ENCODE results near the gene SLC35F3. TPM values are rescaled to one million over a fixed set of nuclear protein-coding genes. Genes with fewer than 3 reads are reported as not detected.
"Not testable (repeated sequence)": the region's sequence is repeated elsewhere in the genome, so short reads cannot be mapped to it uniquely, and the experiment has no call there.

Gene SLC35F3
- total RNA-seq, 1 donor from 2014 or later: not detected

- CTCF ChIA-PET: no interaction called here
- DNase-seq: no peak
- H3K9me3 Mint-ChIP-seq: peaks cover 10% of the 10 kb centered on the region
- no peak for ATAC-seq (ENCODE audit: low read depth)
- H3K27ac Mint-ChIP-seq: no peak overlapping the region
- H3K4me3 Mint-ChIP-seq: no peak overlapping the region
- peaks cover 20% of the 10 kb centered on the region for H3K27me3 Mint-ChIP-seq
- H3K4me1 Mint-ChIP-seq: no peaks in the 10 kb centered on the region
- POLR2A ChIA-PET: no interaction called here
- H3K36me3 Mint-ChIP-seq (ENCODE audit: low read depth): no peaks in the 10 kb centered on the region
- intact Hi-C loops (cut with micrococcal nuclease): no loop called here
- TF ChIP-seq, protein P1, sequence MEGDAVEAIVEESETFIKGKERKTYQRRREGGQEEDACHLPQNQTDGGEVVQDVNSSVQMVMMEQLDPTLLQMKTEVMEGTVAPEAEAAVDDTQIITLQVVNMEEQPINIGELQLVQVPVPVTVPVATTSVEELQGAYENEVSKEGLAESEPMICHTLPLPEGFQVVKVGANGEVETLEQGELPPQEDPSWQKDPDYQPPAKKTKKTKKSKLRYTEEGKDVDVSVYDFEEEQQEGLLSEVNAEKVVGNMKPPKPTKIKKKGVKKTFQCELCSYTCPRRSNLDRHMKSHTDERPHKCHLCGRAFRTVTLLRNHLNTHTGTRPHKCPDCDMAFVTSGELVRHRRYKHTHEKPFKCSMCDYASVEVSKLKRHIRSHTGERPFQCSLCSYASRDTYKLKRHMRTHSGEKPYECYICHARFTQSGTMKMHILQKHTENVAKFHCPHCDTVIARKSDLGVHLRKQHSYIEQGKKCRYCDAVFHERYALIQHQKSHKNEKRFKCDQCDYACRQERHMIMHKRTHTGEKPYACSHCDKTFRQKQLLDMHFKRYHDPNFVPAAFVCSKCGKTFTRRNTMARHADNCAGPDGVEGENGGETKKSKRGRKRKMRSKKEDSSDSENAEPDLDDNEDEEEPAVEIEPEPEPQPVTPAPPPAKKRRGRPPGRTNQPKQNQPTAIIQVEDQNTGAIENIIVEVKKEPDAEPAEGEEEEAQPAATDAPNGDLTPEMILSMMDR (IDR thresholded peaks at IDR 0.05): no peak
These were observed 246.4 kb downstream of the SLC35F3 start for GRCh38 chr1:234150892-234151291.

DNA sequence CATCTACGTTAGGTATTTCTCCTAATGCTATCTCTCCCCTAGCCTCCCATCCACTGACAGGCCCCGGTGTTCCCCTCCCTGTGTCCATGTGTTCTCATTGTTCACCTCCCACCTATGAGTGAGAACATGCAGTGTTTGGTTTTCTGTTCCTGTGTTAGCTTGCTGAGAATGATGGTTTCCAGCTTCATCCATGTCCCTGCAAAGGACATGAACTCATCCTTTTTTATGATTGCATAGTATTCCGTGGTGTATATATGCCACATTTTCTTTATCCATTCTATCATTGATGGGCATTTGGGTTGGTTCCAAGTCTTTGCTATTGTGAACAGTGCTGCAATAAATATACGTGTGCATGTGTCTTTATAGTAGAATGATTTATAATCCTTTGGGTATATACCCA, 247.9 kb downstream of the SLC35F3 start:
- H3K27ac Mint-ChIP-seq; CTCF ChIA-PET; H3K4me1 Mint-ChIP-seq; H3K36me3 Mint-ChIP-seq (ENCODE audit: low read depth); ATAC-seq (ENCODE audit: low read depth); DNase-seq; intact Hi-C loops (cut with micrococcal nuclease); H3K9me3 Mint-ChIP-seq; POLR2A ChIA-PET; H3K4me3 Mint-ChIP-seq: not testable (repeated sequence)
- peaks cover 17% of the 10 kb centered on the region for H3K27me3 Mint-ChIP-seq

- intact Hi-C loops (cut with micrococcal nuclease): loop anchor here (1.0 to 2.0 kb wide), 2 partner anchors 156 to 172 kb away; no protein-coding TSS in a partner anchor
- Mint-ChIP-seq H3K4me3 (no peak overlapping the region), H3K36me3 (ENCODE audit: low read depth) (no peaks in the 10 kb centered on the region), H3K27me3 (peaks cover 2% of the 10 kb centered on the region), H3K27ac (no peak overlapping the region), H3K4me1 (no peaks in the 10 kb centered on the region), H3K9me3 (peaks cover 2% of the 10 kb centered on the region)
- DNase-seq (no peak), ATAC-seq (ENCODE audit: low read depth) (no peak)
- TF ChIP-seq, protein P1 (IDR thresholded peaks at IDR 0.05): no peak
- CTCF ChIA-PET: no interaction called here
- POLR2A ChIA-PET: no interaction called here
These were observed 250.1 kb downstream of the SLC35F3 start for GRCh38 chr1:234154320-234155251.

GRCh38 chr1:234162661-234163060, 258.2 kb downstream of the SLC35F3 start:
- Mint-ChIP-seq H3K4me1 (no peaks in the 10 kb centered on the region), H3K27ac (no peak overlapping the region), H3K36me3 (ENCODE audit: low read depth) (no peaks in the 10 kb centered on the region), H3K9me3 (no peaks in the 10 kb centered on the region), H3K27me3 (peaks cover 1% of the 10 kb centered on the region), H3K4me3 (no peak overlapping the region)
- ChIA-PET CTCF (no interaction called here), POLR2A (no interaction called here)
- intact Hi-C loops (cut with micrococcal nuclease): no loop called here
- ATAC-seq (ENCODE audit: low read depth) (no peak), DNase-seq (no peak)
- TF ChIP-seq, protein P1 (IDR thresholded peaks at IDR 0.05): no peak

GRCh38 chr1:234163267-234163919, 258.9 kb downstream of the SLC35F3 start:
- ChIA-PET CTCF (no interaction called here), POLR2A (no interaction called here)

More at GRCh38 chr1:234163267-234163919, 258.9 kb downstream of the SLC35F3 start:
- Mint-ChIP-seq H3K4me3 (no peak overlapping the region), H3K4me1 (no peaks in the 10 kb centered on the region), H3K27ac (no peak overlapping the region), H3K36me3 (ENCODE audit: low read depth) (no peaks in the 10 kb centered on the region), H3K27me3 (peaks cover 1% of the 10 kb centered on the region), H3K9me3 (no peaks in the 10 kb centered on the region)
- TF ChIP-seq, protein P1 (IDR thresholded peaks at IDR 0.05): no peak
- DNase-seq: no peak
- intact Hi-C loops (cut with micrococcal nuclease): no loop called here
- no peak for ATAC-seq (ENCODE audit: low read depth)
